ENCODE data around the gene THSD4. TPM values are rescaled to one million over a fixed set of nuclear protein-coding genes. Genes with fewer than 3 reads are reported as not detected.
A peak's percentile ranks its signal among the peaks of the same experiment; 100 is the strongest.

THSD4 gene
- total RNA-seq, 1 experiment from 2014 or later, result 29.3 TPM

GRCh38 chr15:71333136-71333700, 217.9 kb downstream of the THSD4 start:
- Histone ChIP-seq H3K36me3 (ENCODE audit: low read depth) (peaks cover 3% of the 10 kb centered on the region; the same call in 1 of the 2 replicates), H3K4me1 (replicated peaks; ENCODE audit: insufficient read depth) (peaks cover 59% of the 10 kb centered on the region), H3K79me2 (ENCODE audit: low read depth) (peaks cover under 1% of the 10 kb centered on the region; the same call in 1 of the 2 replicates), H3K27me3 (ENCODE audit: insufficient read depth, low read depth) (no peaks in the 10 kb centered on the region), H3K9me3 (ENCODE audit: insufficient read depth, low read depth) (no peaks in the 10 kb centered on the region), H3K27ac (no peak overlapping the region), H3F3A (ENCODE audit: insufficient read depth, low read depth) (peaks cover 31% of the 10 kb centered on the region), H3K4me3 (no peak overlapping the region), H3K4me2 (no peak overlapping the region), H3K9me2 (ENCODE audit: insufficient read depth) (no peaks in the 10 kb centered on the region), H2AFZ (no peak overlapping the region), H4K20me1 (ENCODE audit: insufficient read depth) (no peaks in the 10 kb centered on the region)
- no peak for DNase-seq
- intact Hi-C loops (cut with micrococcal nuclease; ENCODE audit: unreplicated experiment), result no loop called here
- no TSS peak for BruUV-seq (replicated peaks)
- POLR2A ChIA-PET (ENCODE audit: unreplicated experiment), result no interaction called here
- CTCF ChIA-PET, result no interaction called here
- TF ChIP-seq EZH2 (IDR thresholded peaks at IDR 0.05; ENCODE audit: low read depth), result no peak
- no peak for TF ChIP-seq CTCF (conservative IDR thresholded peaks at IDR 0.05)

GRCh38 chr15:71333839-71334238, 218.6 kb downstream of the THSD4 start:
- H3K4me1 ChIP-seq (replicated peaks; ENCODE audit: insufficient read depth), result peaks cover 66% of the 10 kb centered on the region
- peaks cover 35% of the 10 kb centered on the region for H3F3A ChIP-seq (ENCODE audit: insufficient read depth, low read depth)
- TF ChIP-seq EZH2 (IDR thresholded peaks at IDR 0.05; ENCODE audit: low read depth) (no peak), CTCF (conservative IDR thresholded peaks at IDR 0.05) (no peak)
- no peaks in the 10 kb centered on the region for H3K27me3 ChIP-seq (ENCODE audit: insufficient read depth, low read depth)
- no peak for DNase-seq
- H3K9me3 ChIP-seq (ENCODE audit: insufficient read depth, low read depth), result no peaks in the 10 kb centered on the region
- no TSS peak for BruUV-seq (replicated peaks)
- H3K4me3 ChIP-seq, result no peak overlapping the region
- POLR2A ChIA-PET (ENCODE audit: unreplicated experiment), result no interaction called here
- peaks cover 7% of the 10 kb centered on the region; the same call in 1 of the 2 replicates for H3K79me2 ChIP-seq (ENCODE audit: low read depth)
- CTCF ChIA-PET, result no interaction called here
- no peak overlapping the region for H3K4me2 ChIP-seq
- peak overlapping the region; percentile 5; the same call in 1 of the 2 replicates for H3K27ac ChIP-seq
- H3K36me3 ChIP-seq (ENCODE audit: low read depth), result peaks cover 3% of the 10 kb centered on the region; the same call in 1 of the 2 replicates
- no peaks in the 10 kb centered on the region for H3K9me2 ChIP-seq (ENCODE audit: insufficient read depth)
- no peak overlapping the region for H2AFZ ChIP-seq
- intact Hi-C loops (cut with micrococcal nuclease; ENCODE audit: unreplicated experiment), result no loop called here
- no peaks in the 10 kb centered on the region for H4K20me1 ChIP-seq (ENCODE audit: insufficient read depth)

GRCh38 chr15:71334434-71334833, 219.2 kb downstream of the THSD4 start:
- ChIA-PET POLR2A (ENCODE audit: unreplicated experiment) (interaction anchor here (0.6 kb wide), 1 partner anchor 1678 kb away, joined by 6 read pairs; no protein-coding TSS in a partner anchor), CTCF (no interaction called here)
- no peak overlapping the region for H2AFZ ChIP-seq

More at GRCh38 chr15:71334434-71334833, 219.2 kb downstream of the THSD4 start:
- H3K9me2 ChIP-seq (ENCODE audit: insufficient read depth), result no peaks in the 10 kb centered on the region
- DNase-seq, result no peak
- H3K4me3 ChIP-seq, result no peak overlapping the region
- peak overlapping the region; percentile 5; the same call in 1 of the 2 replicates for H3K27ac ChIP-seq
- H3F3A ChIP-seq (ENCODE audit: insufficient read depth, low read depth), result peaks cover 30% of the 10 kb centered on the region
- peaks cover 67% of the 10 kb centered on the region for H3K4me1 ChIP-seq (replicated peaks; ENCODE audit: insufficient read depth)
- H3K9me3 ChIP-seq (ENCODE audit: insufficient read depth, low read depth), result no peaks in the 10 kb centered on the region
- H3K79me2 ChIP-seq (ENCODE audit: low read depth), result peaks cover 11% of the 10 kb centered on the region; the same call in 1 of the 2 replicates
- H3K27me3 ChIP-seq (ENCODE audit: insufficient read depth, low read depth), result no peaks in the 10 kb centered on the region
- H3K4me2 ChIP-seq, result no peak overlapping the region
- H4K20me1 ChIP-seq (ENCODE audit: insufficient read depth), result no peaks in the 10 kb centered on the region
- intact Hi-C loops (cut with micrococcal nuclease; ENCODE audit: unreplicated experiment), result no loop called here
- no peak for TF ChIP-seq EZH2 (IDR thresholded peaks at IDR 0.05; ENCODE audit: low read depth)
- no peak for TF ChIP-seq CTCF (conservative IDR thresholded peaks at IDR 0.05)
- H3K36me3 ChIP-seq (ENCODE audit: low read depth), result peaks cover 3% of the 10 kb centered on the region; the same call in 1 of the 2 replicates
- no TSS peak for BruUV-seq (replicated peaks)
